Testis (tissue), 2 donors: Measurements from ENCODE around the gene RFX8.

Experiments
- POLR2A ChIP-seq: fragments of 450-650 bp; IDR thresholded peaks from one replicate; pipeline ENCODE4 v1.6.1; 2017; ENCODE audit warnings: antibody characterized with exemption, mild to moderate bottlenecking, moderate library complexity
- TF ChIP-seq, protein P1 (sequence below), 3 experiments: fragments of 450-650 bp in 2 of 3; fragments of 200-600 bp in 1 of 3; sonication (generic) in 1 of 3; IDR thresholded peaks; one replicate each; pipeline ENCODE4 v1.5.1; 2016 to 2019; ENCODE audit warnings: antibody characterized with exemption in 3 of 3, mild to moderate bottlenecking in 2 of 3, moderate library complexity in 1 of 3

DNA sequence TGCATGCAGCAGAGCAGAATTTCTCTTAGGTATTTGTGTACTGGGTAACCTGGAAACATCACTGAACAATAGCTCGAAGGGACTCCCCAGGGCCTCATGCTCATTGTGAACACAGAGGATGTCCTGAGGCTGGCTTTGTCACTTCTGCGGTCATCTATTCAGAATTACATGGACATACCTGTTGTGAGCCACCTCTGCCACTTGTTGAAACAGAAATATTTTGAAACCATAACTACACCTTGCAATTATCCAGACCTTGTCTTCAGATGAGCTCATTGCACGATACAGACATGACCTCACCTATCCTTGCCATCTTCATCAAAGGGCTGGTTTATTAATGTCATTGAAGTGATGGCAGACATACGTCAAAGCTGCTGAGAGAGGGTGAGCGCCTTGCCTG lies 64.2 kb downstream of the RFX8 start:
- TF ChIP-seq, protein P1, sequence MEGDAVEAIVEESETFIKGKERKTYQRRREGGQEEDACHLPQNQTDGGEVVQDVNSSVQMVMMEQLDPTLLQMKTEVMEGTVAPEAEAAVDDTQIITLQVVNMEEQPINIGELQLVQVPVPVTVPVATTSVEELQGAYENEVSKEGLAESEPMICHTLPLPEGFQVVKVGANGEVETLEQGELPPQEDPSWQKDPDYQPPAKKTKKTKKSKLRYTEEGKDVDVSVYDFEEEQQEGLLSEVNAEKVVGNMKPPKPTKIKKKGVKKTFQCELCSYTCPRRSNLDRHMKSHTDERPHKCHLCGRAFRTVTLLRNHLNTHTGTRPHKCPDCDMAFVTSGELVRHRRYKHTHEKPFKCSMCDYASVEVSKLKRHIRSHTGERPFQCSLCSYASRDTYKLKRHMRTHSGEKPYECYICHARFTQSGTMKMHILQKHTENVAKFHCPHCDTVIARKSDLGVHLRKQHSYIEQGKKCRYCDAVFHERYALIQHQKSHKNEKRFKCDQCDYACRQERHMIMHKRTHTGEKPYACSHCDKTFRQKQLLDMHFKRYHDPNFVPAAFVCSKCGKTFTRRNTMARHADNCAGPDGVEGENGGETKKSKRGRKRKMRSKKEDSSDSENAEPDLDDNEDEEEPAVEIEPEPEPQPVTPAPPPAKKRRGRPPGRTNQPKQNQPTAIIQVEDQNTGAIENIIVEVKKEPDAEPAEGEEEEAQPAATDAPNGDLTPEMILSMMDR (IDR thresholded peaks at IDR 0.05), result no peak
- no peak for TF ChIP-seq POLR2A
